ENCODE measurements around the gene AGK. TPM values are rescaled to one million over a fixed set of nuclear protein-coding genes. Genes with fewer than 3 reads are reported as not detected.
"Not testable (repeated sequence)": the region's sequence is repeated elsewhere in the genome, so short reads cannot be mapped to it uniquely, and the experiment has no call there.

Gene AGK
- total and polyA plus RNA-seq, 7 donors: 7.8 to 21.3 (median 15.5) TPM

DNA sequence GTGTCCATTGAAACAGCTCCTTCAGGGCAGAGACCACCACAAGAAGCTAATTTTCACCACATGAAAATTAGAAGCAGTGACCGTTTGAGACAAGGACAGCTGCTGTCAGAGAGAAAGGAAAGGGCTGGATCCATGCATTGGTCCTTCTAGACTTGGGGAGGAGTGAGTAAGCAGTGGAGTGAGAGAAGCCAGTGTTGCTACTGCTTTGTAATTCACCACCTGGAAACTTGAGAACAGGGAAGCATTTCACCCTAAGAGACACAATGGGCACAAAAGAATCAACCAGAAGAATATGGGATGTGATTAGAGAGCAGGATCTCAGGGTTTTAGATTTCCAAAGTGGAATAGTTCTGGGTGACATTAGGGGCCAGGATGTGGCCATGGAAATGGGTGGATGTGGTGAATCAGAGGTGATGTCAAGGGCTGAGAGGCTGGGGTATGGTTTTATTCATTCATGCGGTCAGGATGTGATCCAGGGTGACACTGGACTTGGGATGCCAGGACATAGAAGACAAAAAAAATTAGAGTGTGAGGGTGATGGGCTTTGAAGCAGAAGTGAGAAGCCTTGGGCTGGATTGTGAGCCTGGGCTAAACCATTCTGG is 89.1 kb downstream of the AGK start:
- Histone ChIP-seq H3K36me3 (peaks cover 0 to 44% (median 4%) of the 10 kb centered on the region in 4 donors), H3K4me1 (no peaks in the 10 kb centered on the region), H3K4me3 (no peak overlapping the region), H3K9me3 (no peaks in the 10 kb centered on the region), H3K27ac (no peak overlapping the region), H3K27me3 (no peaks in the 10 kb centered on the region)
- no peak for DNase-seq
- TF ChIP-seq POLR2AphosphoS5 (IDR thresholded peaks at IDR 0.05): no peak
- TF ChIP-seq EP300 (IDR thresholded peaks at IDR 0.05): no peak
- no peak for TF ChIP-seq POLR2A (IDR thresholded peaks at IDR 0.05)
- TF ChIP-seq, protein P1, sequence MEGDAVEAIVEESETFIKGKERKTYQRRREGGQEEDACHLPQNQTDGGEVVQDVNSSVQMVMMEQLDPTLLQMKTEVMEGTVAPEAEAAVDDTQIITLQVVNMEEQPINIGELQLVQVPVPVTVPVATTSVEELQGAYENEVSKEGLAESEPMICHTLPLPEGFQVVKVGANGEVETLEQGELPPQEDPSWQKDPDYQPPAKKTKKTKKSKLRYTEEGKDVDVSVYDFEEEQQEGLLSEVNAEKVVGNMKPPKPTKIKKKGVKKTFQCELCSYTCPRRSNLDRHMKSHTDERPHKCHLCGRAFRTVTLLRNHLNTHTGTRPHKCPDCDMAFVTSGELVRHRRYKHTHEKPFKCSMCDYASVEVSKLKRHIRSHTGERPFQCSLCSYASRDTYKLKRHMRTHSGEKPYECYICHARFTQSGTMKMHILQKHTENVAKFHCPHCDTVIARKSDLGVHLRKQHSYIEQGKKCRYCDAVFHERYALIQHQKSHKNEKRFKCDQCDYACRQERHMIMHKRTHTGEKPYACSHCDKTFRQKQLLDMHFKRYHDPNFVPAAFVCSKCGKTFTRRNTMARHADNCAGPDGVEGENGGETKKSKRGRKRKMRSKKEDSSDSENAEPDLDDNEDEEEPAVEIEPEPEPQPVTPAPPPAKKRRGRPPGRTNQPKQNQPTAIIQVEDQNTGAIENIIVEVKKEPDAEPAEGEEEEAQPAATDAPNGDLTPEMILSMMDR (IDR thresholded peaks at IDR 0.05): no peak
- intact Hi-C loops (cut with DNase I): no loop called here
- 92 to 94% methylated on average over 2 of the region's 2 CpGs for WGBS, 2 donors

DNA sequence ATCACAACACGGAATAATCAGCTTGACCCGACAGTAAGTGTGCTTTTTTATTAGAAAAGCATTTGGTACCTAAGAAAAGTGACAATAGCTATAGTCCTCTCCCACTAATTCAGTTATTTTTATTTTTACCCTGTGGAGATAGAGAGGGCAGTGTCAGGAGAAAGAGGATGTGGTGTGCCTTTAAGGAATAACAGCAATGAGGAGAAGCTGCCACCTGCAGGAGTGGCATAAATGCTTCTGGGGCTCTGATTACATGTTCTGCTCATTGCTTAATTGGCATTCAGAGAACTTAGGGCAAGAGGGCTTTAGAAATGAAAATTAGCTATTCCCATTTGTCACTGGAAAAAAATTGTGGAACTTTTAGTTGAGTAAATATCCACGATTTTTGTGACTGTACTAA is 90.7 kb downstream of the AGK start:
- Histone ChIP-seq H3K4me1 (no peaks in the 10 kb centered on the region), H3K36me3 (peaks cover 0 to 48% (median 4%) of the 10 kb centered on the region in 4 donors), H3K9me3 (no peaks in the 10 kb centered on the region), H3K4me3 (no peak overlapping the region), H3K27ac (no peak overlapping the region), H3K27me3 (no peaks in the 10 kb centered on the region)
- TF ChIP-seq POLR2A (IDR thresholded peaks at IDR 0.05) (no peak), POLR2AphosphoS5 (IDR thresholded peaks at IDR 0.05) (no peak), EP300 (IDR thresholded peaks at IDR 0.05) (no peak)
- TF ChIP-seq, protein P1 (IDR thresholded peaks at IDR 0.05): no peak
- DNase-seq: no peak
- WGBS, 2 donors: 93% methylated on average over 3 of the region's 3 CpGs
- intact Hi-C loops (cut with DNase I): no loop called here

DNA sequence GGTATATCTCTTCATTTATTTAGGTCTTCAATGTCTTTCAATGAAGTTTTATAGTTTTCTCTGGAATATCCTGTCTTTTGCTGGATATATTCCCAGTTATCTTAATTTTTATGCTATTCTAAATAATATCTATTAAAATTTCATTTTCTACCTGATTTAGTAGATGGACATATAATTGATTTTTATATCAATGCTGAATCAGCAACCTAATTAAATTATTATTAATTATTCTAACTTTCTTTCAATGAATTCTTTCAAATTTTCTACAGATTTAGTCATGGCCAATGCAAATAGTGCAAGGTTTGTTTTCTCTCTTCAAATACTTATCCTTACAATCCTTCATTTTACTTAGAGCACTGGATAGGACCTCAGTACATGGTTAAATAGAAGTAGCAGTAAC is 94.0 kb downstream of the AGK start:
- no peak for TF ChIP-seq POLR2AphosphoS5 (IDR thresholded peaks at IDR 0.05)
- TF ChIP-seq EP300 (IDR thresholded peaks at IDR 0.05): no peak
- TF ChIP-seq, protein P1 (IDR thresholded peaks at IDR 0.05): no peak
- TF ChIP-seq POLR2A (IDR thresholded peaks at IDR 0.05): no peak
- Histone ChIP-seq H3K9me3 (no peaks in the 10 kb centered on the region), H3K4me3 (no peak overlapping the region), H3K36me3 (peaks cover 0 to 37% (median 4%) of the 10 kb centered on the region in 4 donors), H3K4me1 (peaks cover 0 to 22% (median 17%) of the 10 kb centered on the region in 4 donors), H3K27ac (no peak overlapping the region), H3K27me3 (no peaks in the 10 kb centered on the region)
- intact Hi-C loops (cut with DNase I): loop anchor here (5.0 kb wide), 1 partner anchor 633 kb away; the partner anchor contains the start of gene MRPS33
- DNase-seq: no peak

DNA sequence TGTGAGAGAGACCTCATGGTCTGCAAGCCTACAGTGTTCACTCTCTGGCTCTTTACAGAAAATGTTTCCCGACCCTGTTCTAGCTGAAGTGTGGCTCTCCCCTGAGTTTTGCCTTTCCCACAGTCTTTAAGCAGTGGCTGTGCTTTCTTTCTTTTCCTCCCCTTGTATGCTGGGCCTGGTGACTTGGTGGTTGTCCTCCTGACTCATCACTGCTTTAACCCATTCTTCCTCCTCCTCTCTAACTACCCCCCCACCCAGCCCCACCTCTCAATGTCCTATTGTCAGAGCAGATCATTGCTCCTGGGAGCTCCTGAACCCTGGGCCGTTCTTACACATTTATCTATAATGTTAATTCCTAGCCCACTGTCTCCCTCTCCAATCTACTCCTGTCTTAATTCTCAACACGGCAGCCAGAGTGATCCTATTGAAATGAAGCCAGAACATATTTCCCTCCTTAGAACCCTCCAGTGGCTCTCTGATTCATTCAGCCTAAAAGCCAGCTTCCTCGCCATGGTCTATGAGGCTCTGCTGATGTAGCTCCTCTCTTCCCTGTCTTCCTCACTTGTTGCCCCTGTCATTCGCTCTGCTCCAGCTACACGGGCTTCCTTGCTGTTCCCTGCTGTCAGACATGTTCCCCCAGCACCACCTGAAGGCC is 95.7 kb downstream of the AGK start:
- H3K4me1 ChIP-seq: peaks cover 0 to 26% (median 17%) of the 10 kb centered on the region in 4 donors
- intact Hi-C loops (cut with DNase I): loop anchor here (5.0 kb wide), 1 partner anchor 635 kb away; the partner anchor contains the start of gene MRPS33
- peaks cover 0 to 28% (median 4%) of the 10 kb centered on the region in 4 donors for H3K36me3 ChIP-seq
- WGBS, 2 donors: 92 to 95% methylated on average over 6 of the region's 6 CpGs
- H3K27me3 ChIP-seq: no peaks in the 10 kb centered on the region
- no peaks in the 10 kb centered on the region for H3K9me3 ChIP-seq
- H3K4me3 ChIP-seq: no peak overlapping the region
- no peak overlapping the region for H3K27ac ChIP-seq
- no peak for DNase-seq
- no peak for TF ChIP-seq POLR2AphosphoS5 (IDR thresholded peaks at IDR 0.05)
- no peak for TF ChIP-seq EP300 (IDR thresholded peaks at IDR 0.05)
- TF ChIP-seq POLR2A (IDR thresholded peaks at IDR 0.05): no peak
- TF ChIP-seq, protein P1 (IDR thresholded peaks at IDR 0.05): no peak

DNA sequence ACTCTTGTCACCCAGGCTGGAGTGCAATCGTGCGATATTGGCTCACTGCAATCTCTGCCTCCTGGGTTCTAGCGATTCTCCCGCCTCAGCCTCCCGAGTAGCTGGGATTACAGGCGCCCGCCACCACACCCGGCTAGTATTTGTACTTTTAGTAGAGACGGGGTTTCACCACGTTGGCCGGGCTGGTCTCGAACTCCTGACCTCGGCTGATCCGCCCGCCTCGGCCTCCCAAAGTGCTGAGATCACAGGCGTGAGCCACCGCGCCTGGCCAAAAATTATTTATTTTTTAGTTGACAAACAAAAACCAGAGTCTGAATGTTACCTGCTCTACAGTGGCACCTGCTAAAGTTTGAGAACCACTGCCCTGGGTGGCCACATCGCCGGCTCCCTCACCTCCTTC is 96.5 kb downstream of the AGK start:
- H3K27me3 ChIP-seq, DNase-seq, H3K9me3 ChIP-seq, H3K4me3 ChIP-seq: not testable (repeated sequence)
- Histone ChIP-seq H3K36me3 (peaks cover 0 to 27% (median under 1%) of the 10 kb centered on the region in 4 donors), H3K27ac (peak overlapping the region in 1 of 4 donors; percentile 38), H3K4me1 (peaks cover 0 to 26% (median 17%) of the 10 kb centered on the region in 4 donors)
- 94 to 96% methylated on average over 21 of the region's 21 CpGs for WGBS, 2 donors
- intact Hi-C loops (cut with DNase I): loop anchor here (5.0 kb wide), 1 partner anchor 635 kb away; the partner anchor contains the start of gene MRPS33
